GM10847 (cell line): ENCODE measurements around the gene KMT2E.

Experiments used
- POLR2A ChIP-seq: IDR thresholded peaks from 2 replicates; pipeline ENCODE4 v1.6.1; 2011; ENCODE audit not compliant: insufficient read length; ENCODE audit errors: extremely low read depth

Gene KMT2E, protein sequence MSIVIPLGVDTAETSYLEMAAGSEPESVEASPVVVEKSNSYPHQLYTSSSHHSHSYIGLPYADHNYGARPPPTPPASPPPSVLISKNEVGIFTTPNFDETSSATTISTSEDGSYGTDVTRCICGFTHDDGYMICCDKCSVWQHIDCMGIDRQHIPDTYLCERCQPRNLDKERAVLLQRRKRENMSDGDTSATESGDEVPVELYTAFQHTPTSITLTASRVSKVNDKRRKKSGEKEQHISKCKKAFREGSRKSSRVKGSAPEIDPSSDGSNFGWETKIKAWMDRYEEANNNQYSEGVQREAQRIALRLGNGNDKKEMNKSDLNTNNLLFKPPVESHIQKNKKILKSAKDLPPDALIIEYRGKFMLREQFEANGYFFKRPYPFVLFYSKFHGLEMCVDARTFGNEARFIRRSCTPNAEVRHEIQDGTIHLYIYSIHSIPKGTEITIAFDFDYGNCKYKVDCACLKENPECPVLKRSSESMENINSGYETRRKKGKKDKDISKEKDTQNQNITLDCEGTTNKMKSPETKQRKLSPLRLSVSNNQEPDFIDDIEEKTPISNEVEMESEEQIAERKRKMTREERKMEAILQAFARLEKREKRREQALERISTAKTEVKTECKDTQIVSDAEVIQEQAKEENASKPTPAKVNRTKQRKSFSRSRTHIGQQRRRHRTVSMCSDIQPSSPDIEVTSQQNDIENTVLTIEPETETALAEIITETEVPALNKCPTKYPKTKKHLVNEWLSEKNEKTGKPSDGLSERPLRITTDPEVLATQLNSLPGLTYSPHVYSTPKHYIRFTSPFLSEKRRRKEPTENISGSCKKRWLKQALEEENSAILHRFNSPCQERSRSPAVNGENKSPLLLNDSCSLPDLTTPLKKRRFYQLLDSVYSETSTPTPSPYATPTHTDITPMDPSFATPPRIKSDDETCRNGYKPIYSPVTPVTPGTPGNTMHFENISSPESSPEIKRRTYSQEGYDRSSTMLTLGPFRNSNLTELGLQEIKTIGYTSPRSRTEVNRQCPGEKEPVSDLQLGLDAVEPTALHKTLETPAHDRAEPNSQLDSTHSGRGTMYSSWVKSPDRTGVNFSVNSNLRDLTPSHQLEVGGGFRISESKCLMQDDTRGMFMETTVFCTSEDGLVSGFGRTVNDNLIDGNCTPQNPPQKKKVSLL (N-terminal part only)

DNA sequence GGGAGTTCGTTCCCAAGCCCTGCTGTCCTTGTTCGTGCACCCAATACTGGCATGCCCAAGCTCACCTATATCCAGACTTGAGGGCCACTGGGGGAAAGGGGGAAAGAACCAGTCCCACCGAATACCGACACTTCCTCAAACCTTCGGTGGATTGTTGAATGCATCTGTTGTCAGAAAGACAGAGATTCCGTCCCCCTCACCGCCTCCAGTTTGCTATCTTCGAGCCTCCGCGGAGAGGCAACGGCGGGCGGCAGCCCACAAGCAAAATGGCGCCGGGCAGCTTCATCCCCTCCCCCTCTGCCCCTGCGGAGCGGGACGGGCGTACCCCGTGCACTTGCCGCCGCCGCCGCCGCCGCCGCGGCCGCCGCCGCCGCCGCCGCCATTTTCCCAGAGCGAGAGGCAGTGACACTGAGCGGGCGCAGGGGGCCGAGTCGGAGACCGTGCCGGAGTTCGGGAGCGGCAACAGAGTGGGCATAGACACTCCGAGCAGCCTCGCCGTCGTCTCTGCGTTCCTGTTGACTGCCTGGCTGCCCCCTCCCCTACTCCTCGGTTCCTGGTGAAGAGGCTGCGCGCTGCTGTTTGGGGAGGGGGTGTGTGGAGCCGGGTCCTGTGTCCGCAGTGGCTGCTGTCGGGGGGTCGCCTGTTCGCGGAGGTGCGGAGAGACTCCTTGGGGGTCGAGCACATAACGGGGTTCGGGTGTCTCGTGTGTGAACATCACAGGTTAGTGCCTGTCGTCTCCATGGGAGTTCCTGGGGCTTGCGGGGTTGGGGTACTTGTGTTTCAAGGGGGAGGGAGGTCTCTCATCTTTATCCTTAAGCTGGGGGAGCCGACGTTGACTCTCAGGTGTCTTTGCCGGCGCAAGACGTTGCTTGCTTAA lies at the start of gene KMT2E:
Gene KMT2E, plus strand, starts transcription at position 390 of the 877 bp plus-strand sequence. CDS start 26,748 bp downstream, outside the sequence.
- TF ChIP-seq POLR2A: peak; percentile 71

DNA sequence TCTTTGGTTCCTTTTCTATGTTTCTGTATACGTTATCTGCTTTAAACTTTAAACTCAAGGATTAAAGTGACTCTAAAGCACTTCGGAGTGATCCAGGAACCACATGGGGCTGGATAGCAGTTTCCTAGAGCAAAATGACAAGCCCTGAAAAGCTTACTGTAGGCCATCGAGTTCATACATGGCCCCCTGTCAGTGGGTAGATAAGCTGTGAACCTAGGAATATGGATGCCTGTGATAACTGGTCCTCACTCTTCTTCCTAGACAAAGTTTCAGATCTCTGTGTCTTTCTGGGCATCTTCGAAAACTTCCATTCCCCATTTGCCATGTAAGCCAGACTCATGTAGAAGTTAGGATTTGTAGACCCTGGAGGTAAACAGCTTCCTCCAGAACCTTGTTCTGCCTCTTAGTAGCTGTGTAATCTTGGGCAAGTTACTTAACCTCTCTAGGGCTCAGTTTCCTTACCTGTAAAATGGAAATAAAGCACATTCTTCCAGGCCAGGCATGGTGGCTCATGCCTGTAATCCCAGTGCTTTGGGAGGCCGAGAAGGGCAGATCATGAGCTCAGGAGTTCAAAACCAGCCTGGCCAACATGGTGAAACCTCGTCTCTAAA lies 49.3 kb upstream of the KMT2E start:
- no peak for TF ChIP-seq POLR2A

DNA sequence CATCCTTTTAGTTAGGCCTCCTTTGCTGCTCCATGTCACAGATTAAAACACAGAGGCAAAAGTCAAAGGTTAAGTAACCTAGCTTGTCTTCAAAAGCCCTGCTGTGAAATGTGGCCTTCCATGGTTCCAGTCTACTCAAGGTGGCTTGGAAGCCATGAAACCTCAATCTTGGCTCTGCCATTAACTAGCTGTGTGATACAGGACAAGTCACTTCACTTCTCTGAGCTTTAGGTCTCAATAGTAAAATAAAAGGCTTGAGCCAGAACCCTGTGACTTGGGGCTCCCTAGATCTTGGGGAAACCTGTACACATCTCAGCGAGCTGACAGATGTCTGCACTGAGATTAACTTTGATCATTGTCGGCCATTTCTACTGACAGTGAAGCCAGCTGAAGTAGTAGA lies 48.0 kb upstream of the KMT2E start:
- no peak for TF ChIP-seq POLR2A

DNA sequence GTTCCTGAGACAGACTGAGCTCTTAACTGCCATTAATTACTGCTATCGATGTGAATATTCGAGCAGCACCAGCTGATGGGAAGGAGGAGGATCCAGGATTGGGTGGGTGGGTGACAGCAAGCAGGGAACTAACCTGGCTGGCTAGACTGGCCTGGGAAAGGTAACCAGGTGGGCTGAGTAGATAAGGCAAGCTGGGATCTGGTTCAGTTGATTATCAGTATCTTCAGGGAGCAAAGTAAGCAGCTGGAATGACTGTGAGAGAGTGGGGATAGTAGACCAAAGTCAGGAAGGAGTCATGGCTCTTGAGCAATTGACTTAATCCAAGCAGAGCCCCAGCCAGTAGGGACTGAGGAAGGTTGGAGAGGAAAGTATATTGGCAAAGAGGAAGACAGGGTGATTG lies 46.9 kb upstream of the KMT2E start:
- no peak for TF ChIP-seq POLR2A

DNA sequence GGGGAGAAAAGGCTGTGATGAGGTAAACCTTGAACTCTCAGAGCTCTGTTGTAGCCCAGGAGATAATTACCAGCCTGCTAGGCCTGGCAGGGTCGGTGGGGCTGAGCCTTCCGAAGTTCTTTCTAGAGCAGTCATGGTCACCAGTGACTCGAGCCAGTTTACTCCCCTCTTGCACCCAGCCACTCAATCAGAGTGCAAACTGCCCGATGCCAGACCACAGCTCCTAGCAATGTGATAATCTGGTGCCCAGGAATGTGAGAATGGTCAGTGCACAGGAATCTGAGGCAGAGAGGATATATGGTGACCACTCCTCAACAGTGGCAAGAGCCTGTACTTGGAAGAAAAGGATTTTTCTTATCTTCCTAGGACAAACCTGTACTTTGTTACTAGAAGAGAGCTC lies 46.4 kb upstream of the KMT2E start:
- no peak for TF ChIP-seq POLR2A

DNA sequence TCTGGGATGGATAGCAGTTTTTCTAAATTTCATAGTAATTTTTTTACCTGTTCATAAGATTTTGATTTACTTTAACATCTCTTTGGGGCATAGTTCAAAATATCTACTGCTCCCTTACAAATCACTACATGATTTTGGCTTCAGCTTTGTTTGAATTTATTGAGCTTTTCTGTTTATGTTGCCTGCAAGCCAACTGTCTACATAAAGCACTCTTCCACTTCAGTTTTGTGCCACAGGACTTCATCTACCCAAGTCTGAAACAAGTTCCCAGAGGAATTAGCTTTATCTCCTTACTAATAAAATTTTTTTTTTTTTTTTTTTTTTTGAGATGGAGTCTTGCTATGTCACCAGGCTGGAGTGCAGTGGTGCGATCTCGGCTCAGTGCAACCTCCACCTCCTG lies 45.4 kb upstream of the KMT2E start:
- no peak for TF ChIP-seq POLR2A

DNA sequence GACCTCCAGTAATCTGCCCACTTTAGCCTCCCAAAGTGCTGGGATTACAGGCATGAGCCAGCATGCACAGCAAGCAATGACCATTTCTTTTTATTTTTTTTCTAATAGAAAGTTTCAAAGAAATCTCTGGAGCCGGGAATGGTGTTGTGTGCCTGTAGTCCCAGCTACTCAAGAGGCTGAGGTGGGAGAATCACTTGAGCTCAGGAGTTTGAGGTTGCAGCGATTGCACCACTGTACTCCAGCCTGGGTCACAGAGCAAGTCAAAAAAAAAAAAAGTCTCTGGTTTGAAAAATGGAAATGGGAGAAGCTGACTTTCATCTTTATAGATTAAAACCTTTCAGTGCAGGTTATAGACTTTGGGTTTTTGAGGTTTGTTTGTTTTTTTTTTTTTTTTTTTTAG lies 44.8 kb upstream of the KMT2E start:
- no peak for TF ChIP-seq POLR2A

DNA sequence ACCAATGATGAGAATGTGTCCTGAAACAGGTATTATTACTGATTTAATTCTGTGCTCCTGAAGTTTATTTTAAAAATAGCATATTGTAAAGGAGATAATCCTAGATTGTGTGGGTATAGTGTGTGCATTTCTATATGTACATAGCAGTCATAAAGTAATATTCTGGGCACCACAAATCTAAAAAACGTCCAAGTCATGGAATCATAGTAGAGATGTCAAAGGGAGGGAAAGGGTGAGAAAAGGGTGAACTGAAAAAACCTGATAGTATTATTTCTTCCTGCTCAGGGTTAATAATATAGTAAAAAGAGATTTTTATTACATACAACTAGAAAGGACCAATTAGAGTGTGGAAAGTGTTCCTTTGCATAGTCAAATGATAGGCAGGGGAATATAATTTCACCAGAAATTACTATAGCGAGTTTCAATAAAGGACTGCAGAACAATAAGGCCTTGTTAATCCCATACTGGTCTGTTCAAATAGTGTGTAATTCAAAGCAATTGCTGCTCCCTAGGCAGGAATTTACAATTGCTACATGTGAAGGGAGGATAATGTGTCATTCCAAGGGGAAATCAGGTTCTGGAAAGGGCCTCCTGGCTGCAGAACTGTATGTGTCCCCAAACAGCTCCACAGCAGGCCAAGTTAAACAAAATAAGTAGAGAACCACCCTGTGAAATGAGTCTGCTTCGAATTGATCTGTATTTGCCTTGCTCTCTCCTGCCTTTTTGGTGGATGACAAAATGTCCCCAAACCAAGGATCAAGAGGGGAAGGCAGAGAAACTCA lies 42.5 kb upstream of the KMT2E start:
- TF ChIP-seq POLR2A: no peak

DNA sequence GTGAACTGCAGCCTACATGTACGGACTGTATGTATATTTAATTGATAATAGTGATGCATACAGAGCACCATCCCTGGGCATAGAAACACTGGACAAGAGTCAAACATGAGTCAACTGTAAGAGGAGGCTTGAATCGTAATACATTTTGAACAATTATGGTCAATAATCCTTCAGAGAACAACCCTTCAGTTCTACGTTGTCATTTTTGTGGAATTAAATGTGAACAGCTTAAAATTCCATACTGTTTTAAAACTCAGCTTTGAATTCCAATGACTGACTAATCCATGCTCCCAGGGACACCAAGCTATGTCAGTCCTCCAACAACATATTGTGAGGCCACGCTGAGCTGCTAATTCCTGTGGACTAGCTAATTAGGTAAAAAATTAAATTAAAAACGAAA lies 41.5 kb upstream of the KMT2E start:
- no peak for TF ChIP-seq POLR2A

DNA sequence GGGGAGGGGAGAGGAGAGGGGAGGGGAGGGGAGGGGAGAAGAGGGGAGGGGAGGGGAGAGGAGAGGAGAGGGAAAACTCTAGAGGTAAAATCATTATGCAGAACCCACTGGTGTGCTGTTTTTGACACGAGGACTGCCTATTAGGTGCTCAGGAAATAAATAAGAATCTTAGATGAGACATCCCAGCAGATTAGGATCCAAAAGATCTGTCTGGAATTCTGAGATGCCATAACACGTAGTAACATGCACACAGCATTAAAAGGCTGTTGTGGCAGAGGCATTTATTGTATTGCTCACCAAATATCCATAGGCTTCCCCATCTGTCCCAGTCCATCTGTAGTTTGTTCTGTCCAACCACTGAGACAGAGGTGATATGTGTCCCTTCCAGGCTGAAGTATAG lies 40.8 kb upstream of the KMT2E start:
- TF ChIP-seq POLR2A: no peak

DNA sequence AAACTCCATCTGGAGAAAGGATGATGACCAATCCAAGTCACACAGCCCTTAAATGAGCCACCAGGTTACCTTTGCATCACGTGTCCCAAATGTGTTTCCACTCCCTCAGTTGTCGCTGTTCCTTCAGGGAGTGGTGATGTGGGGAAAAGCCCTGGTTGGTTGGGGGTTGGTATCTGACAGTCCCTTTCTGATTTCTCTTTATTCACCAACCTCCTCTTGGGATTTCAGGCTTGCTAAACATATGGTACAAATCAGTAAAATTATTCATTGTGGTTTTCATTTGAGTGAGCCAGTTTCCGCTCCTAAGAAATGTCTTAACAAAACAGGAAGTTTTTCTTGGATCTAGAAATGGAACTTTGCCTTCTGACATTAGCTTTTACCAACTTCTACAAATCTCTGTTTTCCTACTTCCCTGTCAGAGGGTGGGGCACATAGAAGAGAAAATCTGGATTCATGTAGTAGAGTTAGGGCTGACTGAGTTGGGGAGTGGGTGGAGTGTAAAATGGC lies 40.0 kb upstream of the KMT2E start:
- no peak for TF ChIP-seq POLR2A

DNA sequence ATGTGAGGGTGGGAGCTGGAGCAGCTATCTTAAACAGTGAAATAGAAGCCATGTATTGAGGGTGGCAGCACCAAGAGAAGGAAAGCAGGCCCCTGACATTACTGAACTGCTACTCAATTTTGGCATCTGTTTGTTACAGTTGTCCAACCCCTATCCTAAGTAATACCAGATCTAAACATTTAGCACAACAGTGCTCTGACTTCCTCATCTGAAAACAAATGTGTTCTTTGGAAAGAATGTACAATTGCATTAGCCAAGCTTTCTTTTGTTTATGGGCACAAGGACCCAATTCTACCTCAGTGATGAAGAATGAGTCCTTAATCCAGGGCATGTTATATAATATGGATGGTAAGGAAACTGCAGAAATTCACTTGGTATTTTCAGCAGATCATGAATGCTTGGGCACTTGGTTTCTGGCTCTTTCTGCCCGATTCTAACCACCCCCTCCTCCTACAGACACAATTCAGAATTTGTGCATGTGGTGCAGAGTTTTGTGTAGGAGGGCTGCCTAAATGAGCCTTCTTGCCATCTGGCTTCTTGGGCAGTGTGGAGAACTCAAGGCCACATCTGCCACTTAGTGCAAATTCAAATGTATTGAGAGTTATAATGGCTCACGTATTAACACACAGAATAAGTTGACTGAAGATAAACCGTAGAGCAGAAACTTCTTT lies 36.9 kb upstream of the KMT2E start:
- no peak for TF ChIP-seq POLR2A

DNA sequence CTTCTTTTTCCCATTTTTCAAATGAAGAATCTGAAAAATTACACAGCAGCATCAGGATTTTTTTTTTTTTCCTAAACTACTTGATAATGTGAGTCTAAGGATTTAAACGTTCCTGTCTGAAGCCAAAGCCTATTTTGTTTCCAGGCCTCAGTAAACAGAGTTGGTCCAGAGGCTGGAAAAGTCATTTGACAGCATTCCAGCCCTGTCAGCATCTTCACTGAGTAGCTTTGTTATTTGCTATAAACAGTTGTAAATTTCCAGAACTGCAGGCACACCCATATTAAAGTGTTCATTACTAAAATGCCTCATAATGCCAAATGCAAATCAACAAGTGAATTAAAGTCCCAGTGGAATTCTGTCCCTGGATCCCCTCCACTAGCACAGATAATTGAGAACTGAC lies 35.5 kb upstream of the KMT2E start:
- no peak for TF ChIP-seq POLR2A
